Body of pancreas (tissue), 4 donors: Measurements from ENCODE around the gene RCAN2.

ENCODE experiments used
- CTCF ChIP-seq, 7 experiments: fragments of 450-650 bp in 4 of 7; fragments of 200-600 bp in 3 of 7; sonication (generic) in 3 of 7; IDR thresholded peaks; one replicate each; pipeline ENCODE4 v1.5.1; 2016 to 2019; ENCODE audit warnings: antibody characterized with exemption in 7 of 7
- POLR2A ChIP-seq, 3 donors: fragments of 450-650 bp; IDR thresholded peaks; one replicate each; pipeline ENCODE4 v1.6.1; 2016; ENCODE audit warnings: antibody characterized with exemption in 3 of 3, mild to moderate bottlenecking in 2 of 3

GRCh38 chr6:46411456-46412197 lies 79.6 kb downstream of the RCAN2 start:
- TF ChIP-seq CTCF (IDR thresholded peaks at IDR 0.05) (no peak), POLR2A (IDR thresholded peaks at IDR 0.05) (no peak)
